Naive thymus-derived CD8-positive, alpha-beta T cell (primary cell): ENCODE results near the gene MYO7A. TPM values are rescaled to one million over a fixed set of nuclear protein-coding genes. Genes with fewer than 3 reads are reported as not detected.

ENCODE experiments used
- ATAC-seq, 2 donors: fragments of 150-1000 bp; cut with Tn5 transposase in 1 of 2; sonication (Bioruptor Pico), chemical (Tn5 transposase) in 1 of 2; 1 replicate in 1 of 2; 2 replicates in 1 of 2; pipeline ENCODE4 v1.10.0; 2021; ENCODE audit warnings: mild to moderate bottlenecking in 2 of 2, moderate library complexity in 2 of 2
- POLR2A ChIA-PET: fragments of 350-600 bp; sonication (Branson Sonifier 250); formaldehyde crosslinking; loops from one replicate; lab custom pipeline; 2021; ENCODE audit warnings: antibody characterized with exemption; lab: Charles Lee
- DNase-seq, 10 donors: peaks; one replicate each; pipeline versions ENCODE4 v3.0.0 to v3.0.0-alpha.2; 2020 to 2022
- H3K27ac Mint-ChIP-seq, 10 donors: one replicate each; pipeline ENCODE4 v1.8.0; 2020 to 2022; ENCODE audit warnings: mild to moderate bottlenecking in 10 of 10, mixed read lengths in 10 of 10, moderate library complexity in 4 of 10, inconsistent platforms in 1 of 10
- H3K27me3 Mint-ChIP-seq, 5 donors: one replicate each; pipeline ENCODE4 v1.8.0; 2021 to 2022; ENCODE audit warnings: mixed read lengths in 5 of 5
- H3K36me3 Mint-ChIP-seq, 3 donors: one replicate each; pipeline ENCODE4 v1.8.0; 2020 to 2022; ENCODE audit warnings: mixed read lengths in 3 of 3, mild to moderate bottlenecking in 2 of 3, inconsistent platforms in 1 of 3
- H3K4me1 Mint-ChIP-seq, 4 donors: one replicate each; pipeline ENCODE4 v1.8.0; 2021 to 2022; ENCODE audit warnings: mixed read lengths in 4 of 4
- H3K4me3 Mint-ChIP-seq, 10 donors: one replicate each; pipeline ENCODE4 v1.8.0; 2020 to 2022; ENCODE audit warnings: mild to moderate bottlenecking in 10 of 10, mixed read lengths in 10 of 10, moderate library complexity in 6 of 10, inconsistent platforms in 1 of 10
- H3K9me3 Mint-ChIP-seq, 9 donors: one replicate each; pipeline ENCODE4 v1.8.0; 2020 to 2022; ENCODE audit warnings: mixed read lengths in 9 of 9, mild to moderate bottlenecking in 3 of 9, inconsistent platforms in 1 of 9, moderate library complexity in 1 of 9
- polyA plus RNA-seq, 3 donors: library from polyadenylated mRNA; unstranded; fragments of 300-500 nt; fragmentation: Illumina TruSeq; gene quantifications; one replicate each; pipeline ENCODE4 v1.2.3, GENCODE V29; 2021
- total RNA-seq, 8 experiments: library from RNA in 2 of 8; stranded (reverse) in 2 of 8; gene quantifications; one replicate each; pipeline ENCODE4 v1.2.3 and lab custom pipeline; 2021 to 2026

The MYO7A gene
- total and polyA plus RNA-seq, 5 experiments from 2014 or later: 0.18 to 0.30 TPM; not detected in 3

DNA sequence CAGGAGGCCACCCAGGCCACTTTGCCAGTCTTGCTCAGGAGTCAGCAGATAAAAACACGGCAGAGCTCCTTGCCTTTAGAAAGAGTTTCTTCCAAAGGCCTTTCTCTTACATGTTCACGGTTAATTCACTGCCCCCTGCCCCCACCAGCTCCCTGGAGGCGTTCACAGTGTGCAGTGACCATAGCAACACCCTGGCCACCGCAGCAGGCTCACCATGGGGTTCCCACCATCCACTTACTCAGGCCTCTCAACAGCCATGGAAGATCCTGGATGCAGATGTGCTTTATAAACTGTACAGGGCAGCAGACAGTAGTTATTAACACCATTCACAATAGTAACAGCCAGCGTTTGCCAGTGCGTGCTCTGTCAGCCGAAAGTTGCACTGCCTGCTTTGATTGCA, 10.6 kb upstream of the MYO7A start:
- H3K4me3 Mint-ChIP-seq: no peak overlapping the region
- H3K36me3 Mint-ChIP-seq: peaks cover 0 to 23% (median 5%) of the 10 kb centered on the region in 3 donors
- peaks cover 0 to 2% (median 0%) of the 10 kb centered on the region in 4 donors for H3K4me1 Mint-ChIP-seq
- no peaks in the 10 kb centered on the region for H3K9me3 Mint-ChIP-seq
- ATAC-seq (no peak), DNase-seq (no peak)
- H3K27ac Mint-ChIP-seq: no peak overlapping the region
- H3K27me3 Mint-ChIP-seq: no peaks in the 10 kb centered on the region
- POLR2A ChIA-PET: no interaction called here

DNA sequence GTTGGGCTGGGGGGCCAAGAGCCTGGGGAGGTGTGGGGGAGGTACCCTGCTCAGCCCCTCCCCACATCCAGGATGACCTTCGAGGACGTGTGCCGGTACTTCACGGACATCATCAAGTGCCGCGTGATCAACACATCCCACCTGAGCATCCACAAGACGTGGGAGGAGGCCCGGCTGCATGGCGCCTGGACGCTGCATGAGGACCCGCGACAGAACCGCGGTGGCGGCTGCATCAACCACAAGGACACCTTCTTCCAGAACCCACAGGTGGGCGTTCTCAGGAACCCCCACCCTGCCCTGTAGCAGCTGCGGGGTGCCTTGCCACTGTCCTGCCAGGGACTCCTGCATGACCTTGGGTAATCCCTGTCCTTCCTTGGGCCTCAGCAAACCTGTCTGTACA, 10.0 kb upstream of the MYO7A start:
- ATAC-seq (no peak), DNase-seq (no peak)
- Mint-ChIP-seq H3K4me1 (peaks cover 0 to 2% (median 0%) of the 10 kb centered on the region in 4 donors), H3K4me3 (no peak overlapping the region), H3K9me3 (no peaks in the 10 kb centered on the region), H3K36me3 (peaks cover 0 to 28% (median 5%) of the 10 kb centered on the region in 3 donors), H3K27me3 (no peaks in the 10 kb centered on the region), H3K27ac (no peak overlapping the region)
- POLR2A ChIA-PET: no interaction called here

DNA sequence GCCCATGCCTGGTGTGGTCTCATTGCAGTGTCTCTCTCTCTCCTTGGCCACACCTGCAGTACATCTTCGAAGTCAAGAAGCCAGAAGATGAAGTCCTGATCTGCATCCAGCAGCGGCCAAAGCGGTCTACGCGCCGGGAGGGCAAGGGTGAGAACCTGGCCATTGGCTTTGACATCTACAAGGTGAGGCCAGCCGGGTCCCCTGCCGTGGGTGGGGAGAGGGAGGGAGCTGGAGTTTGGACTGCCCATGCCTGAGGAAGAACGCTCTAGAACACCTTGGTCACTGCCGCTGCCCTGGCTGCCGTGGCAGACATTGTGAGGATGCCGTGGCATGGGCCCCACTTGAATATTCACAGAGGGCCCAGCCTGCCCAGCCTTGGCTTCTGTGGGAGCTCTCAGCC, 9.1 kb upstream of the MYO7A start:
- POLR2A ChIA-PET: no interaction called here
- no peak for ATAC-seq
- H3K27ac Mint-ChIP-seq: no peak overlapping the region
- H3K4me3 Mint-ChIP-seq: no peak overlapping the region
- no peaks in the 10 kb centered on the region for H3K9me3 Mint-ChIP-seq
- no peak for DNase-seq
- no peaks in the 10 kb centered on the region for H3K27me3 Mint-ChIP-seq
- H3K4me1 Mint-ChIP-seq: no peaks in the 10 kb centered on the region
- peaks cover 0 to 34% (median 5%) of the 10 kb centered on the region in 3 donors for H3K36me3 Mint-ChIP-seq

DNA sequence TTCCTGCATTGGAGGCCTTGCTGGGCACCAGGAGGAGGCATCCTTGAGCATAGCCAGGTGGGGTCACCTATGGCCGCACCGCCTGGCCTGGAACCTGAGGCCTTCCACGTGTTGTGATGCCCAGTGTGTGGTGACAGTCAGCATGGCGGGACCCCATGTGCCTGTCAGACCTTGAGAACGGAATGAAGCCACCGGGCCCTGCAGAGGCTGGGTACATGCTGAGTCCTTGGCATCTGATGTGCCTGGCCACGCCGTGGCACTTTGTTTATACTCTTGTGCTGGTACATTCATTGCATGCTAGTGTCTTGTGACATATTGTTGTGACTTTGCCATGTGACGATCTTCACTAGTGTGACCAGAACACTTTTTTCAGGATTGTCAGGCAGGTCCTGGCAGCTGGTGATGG, 8.5 kb upstream of the MYO7A start:
- no peaks in the 10 kb centered on the region for H3K27me3 Mint-ChIP-seq
- no peak overlapping the region for H3K27ac Mint-ChIP-seq
- POLR2A ChIA-PET: no interaction called here

DNA sequence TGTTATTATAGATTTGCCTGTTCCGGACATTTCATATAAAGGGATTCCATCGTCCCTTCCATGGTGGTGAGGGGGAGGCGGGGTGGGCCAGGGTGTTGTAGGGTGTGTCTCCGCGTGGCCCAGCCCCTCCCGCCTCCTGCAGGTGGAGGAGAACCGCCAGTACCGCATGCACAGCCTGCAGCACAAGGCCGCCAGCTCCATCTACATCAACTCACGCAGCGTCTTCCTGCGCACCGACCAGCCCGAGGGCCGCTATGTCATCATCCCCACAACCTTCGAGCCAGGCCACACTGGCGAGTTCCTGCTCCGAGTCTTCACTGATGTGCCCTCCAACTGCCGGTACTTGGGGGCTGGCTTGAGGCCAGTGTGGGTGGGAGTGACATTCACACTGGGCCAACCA, 7.5 kb upstream of the MYO7A start:
- peak overlapping the region in 2 of 10 donors; percentile 12 to 44 for H3K27ac Mint-ChIP-seq
- H3K27me3 Mint-ChIP-seq: no peaks in the 10 kb centered on the region
- H3K4me3 Mint-ChIP-seq: no peak overlapping the region
- peaks cover 0 to 37% (median 5%) of the 10 kb centered on the region in 3 donors for H3K36me3 Mint-ChIP-seq
- ATAC-seq (no peak), DNase-seq (no peak)
- H3K4me1 Mint-ChIP-seq: no peaks in the 10 kb centered on the region
- no peaks in the 10 kb centered on the region for H3K9me3 Mint-ChIP-seq
- POLR2A ChIA-PET: no interaction called here

More for the DNA sequence above, 8.5 kb upstream of the MYO7A start:
- ATAC-seq (no peak), DNase-seq (no peak)
- Mint-ChIP-seq H3K36me3 (peaks cover 0 to 39% (median 5%) of the 10 kb centered on the region in 3 donors), H3K9me3 (no peaks in the 10 kb centered on the region), H3K4me1 (no peaks in the 10 kb centered on the region), H3K4me3 (no peak overlapping the region)

DNA sequence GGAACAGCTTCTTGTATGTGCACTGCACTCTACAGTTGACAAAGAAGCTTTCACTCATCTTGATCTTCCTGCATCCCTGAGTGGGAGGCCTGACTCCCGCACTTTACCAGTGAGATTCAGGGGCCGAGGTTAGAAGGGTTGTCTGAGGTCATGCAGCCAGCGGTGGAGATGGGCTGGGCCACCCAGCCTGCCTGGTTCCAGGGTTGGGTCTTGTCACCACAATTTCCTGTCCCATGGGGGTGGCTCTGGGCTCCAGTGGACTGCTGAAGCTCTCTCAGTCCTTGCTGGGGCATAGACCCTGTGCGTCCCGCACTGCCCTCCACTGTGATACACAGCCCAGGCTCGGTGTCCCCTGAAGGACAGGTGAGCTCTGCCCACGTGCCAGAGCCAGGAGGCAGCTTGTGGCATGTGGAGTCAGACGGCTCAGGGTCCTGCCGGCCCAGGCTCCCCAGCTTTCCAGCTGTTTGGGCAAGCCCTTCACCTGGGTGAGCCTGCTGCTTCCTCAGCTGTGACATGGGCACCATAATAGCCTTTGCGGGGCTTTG, 6.9 kb upstream of the MYO7A start:
- no peak overlapping the region for H3K4me3 Mint-ChIP-seq
- DNase-seq (no peak), ATAC-seq (no peak)
- H3K4me1 Mint-ChIP-seq: peaks cover 0 to 1% (median under 1%) of the 10 kb centered on the region in 4 donors
- POLR2A ChIA-PET: no interaction called here
- H3K36me3 Mint-ChIP-seq: peaks cover 0 to 37% (median 5%) of the 10 kb centered on the region in 3 donors
- H3K27me3 Mint-ChIP-seq: no peaks in the 10 kb centered on the region
- H3K27ac Mint-ChIP-seq: peak overlapping the region in 1 of 10 donors; percentile 56
- H3K9me3 Mint-ChIP-seq: no peaks in the 10 kb centered on the region

DNA sequence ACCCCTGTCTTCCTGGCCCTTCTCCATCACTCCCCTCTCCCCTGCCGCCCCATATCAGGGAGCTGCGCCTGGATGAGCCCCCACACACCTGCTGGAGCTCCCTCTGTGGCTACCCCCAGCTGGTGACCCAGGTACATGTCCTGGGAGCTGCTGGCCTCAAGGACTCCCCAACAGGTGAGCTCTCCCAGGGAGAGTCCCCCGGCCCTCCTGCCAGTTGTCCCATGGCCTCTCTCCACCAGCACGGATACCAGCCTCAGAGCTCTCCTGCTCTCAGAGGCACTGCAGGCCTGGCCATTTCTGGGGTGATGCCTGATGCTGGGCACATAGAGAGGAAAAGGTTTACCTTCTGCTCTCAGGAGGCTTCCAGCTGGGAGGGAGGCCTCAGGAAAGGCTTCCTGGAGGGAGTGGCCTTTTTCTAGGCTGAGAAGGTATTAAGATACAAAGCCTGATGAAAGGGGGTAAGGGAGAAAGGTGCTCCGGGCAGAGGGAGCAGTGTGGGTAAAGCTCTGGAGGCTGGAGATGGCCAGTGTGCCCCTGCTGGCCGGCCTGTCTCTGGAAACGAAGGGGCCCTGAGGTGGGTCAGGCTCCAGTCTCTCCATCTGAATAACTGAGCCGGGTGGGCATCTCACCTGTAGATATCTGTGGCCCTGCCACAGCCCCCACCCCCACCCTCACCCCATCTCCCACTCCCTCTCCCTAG, 6.0 kb upstream of the MYO7A start:
- peaks cover 0 to 2% (median 0%) of the 10 kb centered on the region in 5 donors for H3K27me3 Mint-ChIP-seq
- peaks cover 0 to 37% (median 5%) of the 10 kb centered on the region in 3 donors for H3K36me3 Mint-ChIP-seq
- no peak for DNase-seq
- H3K9me3 Mint-ChIP-seq: no peaks in the 10 kb centered on the region
- no peak overlapping the region for H3K27ac Mint-ChIP-seq
- POLR2A ChIA-PET: no interaction called here
- no peak overlapping the region for H3K4me3 Mint-ChIP-seq
- no peak for ATAC-seq
- H3K4me1 Mint-ChIP-seq: peaks cover 0 to 9% (median 4%) of the 10 kb centered on the region in 4 donors

DNA sequence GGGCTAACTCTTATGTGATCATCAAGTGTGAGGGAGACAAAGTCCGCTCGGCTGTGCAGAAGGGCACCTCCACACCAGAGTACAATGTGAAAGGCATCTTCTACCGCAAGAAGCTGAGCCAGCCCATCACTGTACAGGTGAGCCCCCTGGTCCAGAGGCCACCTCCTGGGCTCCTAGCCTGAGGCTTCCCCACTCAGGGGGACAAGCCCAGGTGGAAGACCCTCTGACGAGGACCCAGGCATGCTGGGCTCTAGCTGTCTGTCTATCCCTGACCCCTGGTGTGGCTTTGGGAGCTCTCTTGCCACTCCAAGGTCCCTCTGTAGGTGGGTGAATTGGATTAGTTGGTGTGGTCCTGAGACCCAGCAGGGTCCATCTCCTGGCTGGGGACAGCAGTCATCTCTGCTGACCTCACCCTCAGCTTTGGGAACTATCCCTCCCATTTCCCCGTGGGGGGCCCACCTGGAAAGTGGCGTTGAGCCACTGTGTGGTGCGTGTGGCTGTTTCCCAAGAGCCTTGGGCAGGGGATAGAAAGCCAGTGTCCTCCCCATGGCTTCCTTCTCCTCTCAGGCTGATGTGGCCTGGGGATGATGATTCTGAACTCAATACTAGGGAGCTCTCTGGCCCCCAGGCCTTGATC, 5.4 kb upstream of the MYO7A start:
- Mint-ChIP-seq H3K4me3 (no peak overlapping the region), H3K4me1 (peaks cover 6 to 16% (median 9%) of the 10 kb centered on the region in 4 donors), H3K36me3 (peaks cover 0 to 37% (median 5%) of the 10 kb centered on the region in 3 donors), H3K27me3 (peaks cover 0 to 4% (median 2%) of the 10 kb centered on the region in 5 donors), H3K27ac (peak overlapping the region in 1 of 10 donors; percentile 3), H3K9me3 (no peaks in the 10 kb centered on the region)
- DNase-seq: no peak
- no peak for ATAC-seq
- POLR2A ChIA-PET: no interaction called here

DNA sequence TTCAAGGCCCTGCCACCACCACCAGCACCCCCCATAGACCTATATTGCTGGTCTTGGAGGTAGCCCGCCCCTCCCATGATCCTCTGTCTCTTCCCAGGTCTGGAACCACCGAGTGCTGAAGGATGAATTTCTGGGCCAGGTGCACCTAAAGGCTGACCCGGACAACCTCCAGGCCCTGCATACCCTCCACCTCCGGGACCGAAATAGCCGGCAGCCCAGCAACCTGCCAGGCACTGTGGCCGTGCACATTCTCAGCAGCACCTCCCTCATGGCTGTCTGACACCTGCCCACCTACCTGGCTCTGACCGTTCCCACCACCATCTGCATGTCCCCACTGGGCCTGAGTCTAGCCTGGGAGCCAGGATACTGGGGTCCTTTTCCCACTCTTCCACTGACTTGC, 4.5 kb upstream of the MYO7A start:
- peaks cover 0 to 9% (median 3%) of the 10 kb centered on the region in 5 donors for H3K27me3 Mint-ChIP-seq
- ATAC-seq (no peak), DNase-seq (no peak)
- POLR2A ChIA-PET: no interaction called here
- H3K36me3 Mint-ChIP-seq: peaks cover 0 to 37% (median 5%) of the 10 kb centered on the region in 3 donors
- no peaks in the 10 kb centered on the region for H3K9me3 Mint-ChIP-seq
- no peak overlapping the region for H3K4me3 Mint-ChIP-seq
- H3K4me1 Mint-ChIP-seq: peaks cover 6 to 22% (median 12%) of the 10 kb centered on the region in 4 donors
- peak overlapping the region in 1 of 10 donors; percentile 15 for H3K27ac Mint-ChIP-seq

DNA sequence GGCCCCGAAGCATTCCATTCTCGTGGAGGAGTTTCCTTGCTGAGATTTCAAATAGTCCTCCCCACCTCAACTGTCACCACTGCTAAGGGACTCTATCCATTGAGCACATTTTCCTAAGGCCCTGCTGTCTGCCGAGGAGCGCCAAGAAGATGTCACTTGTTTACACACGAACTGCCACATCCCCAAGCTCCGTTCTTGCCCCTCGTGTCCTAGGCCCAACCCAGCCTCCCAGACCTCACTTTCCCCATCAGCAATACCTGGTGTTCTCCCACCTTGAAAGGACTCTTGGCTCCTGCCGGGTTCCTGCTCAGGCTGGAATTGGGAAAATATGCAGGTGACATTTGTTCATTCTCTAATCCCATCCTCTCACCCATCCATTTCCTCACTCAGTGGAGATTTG, 4.0 kb upstream of the MYO7A start:
- peaks cover 8 to 22% (median 13%) of the 10 kb centered on the region in 4 donors for H3K4me1 Mint-ChIP-seq

DNA sequence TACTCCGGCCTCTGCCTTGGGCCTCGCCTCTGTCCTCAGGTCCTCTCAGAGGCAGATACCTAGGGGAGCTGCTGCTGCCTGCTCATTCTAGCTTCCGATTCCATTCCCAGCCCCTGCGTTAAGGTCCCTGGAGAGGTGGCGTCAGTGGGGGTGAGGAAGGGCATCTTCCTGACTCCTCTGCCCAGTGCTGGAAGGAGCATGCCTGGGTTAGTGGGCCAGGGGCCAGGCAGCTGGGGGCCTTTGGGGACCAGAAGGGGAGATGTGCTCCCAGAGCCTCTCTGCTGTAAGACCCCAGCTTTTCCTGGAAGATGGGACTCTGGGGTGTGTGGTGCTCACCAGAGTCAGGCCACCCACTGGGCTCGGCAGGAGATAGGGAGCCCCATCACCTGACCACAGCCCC, 3.6 kb upstream of the MYO7A start:
- peaks cover 8 to 22% (median 13%) of the 10 kb centered on the region in 4 donors for H3K4me1 Mint-ChIP-seq
- H3K27me3 Mint-ChIP-seq: peaks cover 0 to 9% (median 3%) of the 10 kb centered on the region in 5 donors
- H3K27ac Mint-ChIP-seq: no peak overlapping the region
- peak overlapping the region in 1 of 10 donors; percentile 54 for H3K4me3 Mint-ChIP-seq
- POLR2A ChIA-PET: no interaction called here
- H3K9me3 Mint-ChIP-seq: no peaks in the 10 kb centered on the region
- ATAC-seq (no peak), DNase-seq (no peak)
- peaks cover 0 to 33% (median 5%) of the 10 kb centered on the region in 3 donors for H3K36me3 Mint-ChIP-seq

More for the DNA sequence above, 4.0 kb upstream of the MYO7A start:
- Mint-ChIP-seq H3K36me3 (peaks cover 0 to 34% (median 5%) of the 10 kb centered on the region in 3 donors), H3K27ac (no peak overlapping the region), H3K27me3 (peaks cover 0 to 9% (median 3%) of the 10 kb centered on the region in 5 donors), H3K9me3 (no peaks in the 10 kb centered on the region), H3K4me3 (peak overlapping the region in 1 of 10 donors; percentile 54)
- DNase-seq (no peak), ATAC-seq (no peak)
- POLR2A ChIA-PET: no interaction called here

DNA sequence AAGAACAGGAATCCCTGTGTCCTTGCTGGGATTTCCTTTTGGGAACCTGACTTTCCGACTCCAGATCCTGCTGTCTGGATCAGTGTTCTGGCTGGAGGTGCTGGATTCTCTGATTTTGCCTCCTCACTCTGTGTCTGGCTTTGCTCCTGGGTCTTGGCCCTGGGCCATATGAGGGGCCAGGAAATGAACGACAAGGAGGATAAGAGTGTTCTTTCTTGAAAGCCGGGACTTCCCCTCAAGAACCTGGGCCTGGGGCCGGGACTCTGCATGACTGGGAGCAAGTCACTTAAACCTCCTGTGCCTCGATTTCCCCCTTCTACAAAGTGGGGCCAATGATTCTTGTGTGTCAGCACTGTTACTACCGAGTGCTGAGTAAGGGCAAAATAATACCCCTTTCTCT, 2.9 kb upstream of the MYO7A start:
- DNase-seq (no peak), ATAC-seq (no peak)
- peaks cover 0 to 27% (median 5%) of the 10 kb centered on the region in 3 donors for H3K36me3 Mint-ChIP-seq
- peaks cover 8 to 22% (median 13%) of the 10 kb centered on the region in 4 donors for H3K4me1 Mint-ChIP-seq
- H3K27ac Mint-ChIP-seq: peak overlapping the region in 1 of 10 donors; percentile 16
- H3K27me3 Mint-ChIP-seq: peaks cover 0 to 9% (median 3%) of the 10 kb centered on the region in 5 donors
- POLR2A ChIA-PET: no interaction called here
- H3K9me3 Mint-ChIP-seq: no peaks in the 10 kb centered on the region
- H3K4me3 Mint-ChIP-seq: no peak overlapping the region

DNA sequence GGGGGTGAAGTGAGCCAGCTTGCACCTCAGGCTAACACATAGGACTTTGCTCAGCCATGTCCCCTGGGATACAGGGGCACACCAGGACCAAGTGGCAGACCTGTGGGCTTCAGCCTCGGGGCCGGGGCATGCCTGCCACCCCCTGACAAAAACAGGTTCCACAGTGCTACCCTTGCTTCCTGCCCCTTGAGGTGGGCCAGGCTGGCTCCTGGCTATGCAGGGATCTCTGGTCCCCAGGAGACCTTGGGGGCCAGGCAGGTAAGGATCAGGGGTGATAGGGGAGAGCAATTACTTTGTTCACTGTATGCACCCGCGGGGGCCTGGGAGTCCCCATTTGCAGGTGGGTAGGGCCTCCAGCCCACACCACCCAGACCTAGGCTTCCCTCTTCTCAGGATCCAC, 2.4 kb upstream of the MYO7A start:
- peaks cover 8 to 22% (median 13%) of the 10 kb centered on the region in 4 donors for H3K4me1 Mint-ChIP-seq
- DNase-seq: no peak
- H3K9me3 Mint-ChIP-seq: no peaks in the 10 kb centered on the region
- peaks cover 0 to 22% (median 4%) of the 10 kb centered on the region in 3 donors for H3K36me3 Mint-ChIP-seq
- POLR2A ChIA-PET: no interaction called here
- H3K4me3 Mint-ChIP-seq: peak overlapping the region in 1 of 10 donors; percentile 39
- no peak for ATAC-seq
- peaks cover 0 to 9% (median 3%) of the 10 kb centered on the region in 5 donors for H3K27me3 Mint-ChIP-seq
- H3K27ac Mint-ChIP-seq: no peak overlapping the region
